ENCODE data around the gene PLXNA4.

Gene PLXNA4

GRCh38 chr7:132142006-132142405 is 434.3 kb downstream of the PLXNA4 start:
- no peak for DNase-seq (ENCODE audit: low read depth)

GRCh38 chr7:132141109-132141508 is 435.2 kb downstream of the PLXNA4 start:
- TF ChIP-seq, protein P1, sequence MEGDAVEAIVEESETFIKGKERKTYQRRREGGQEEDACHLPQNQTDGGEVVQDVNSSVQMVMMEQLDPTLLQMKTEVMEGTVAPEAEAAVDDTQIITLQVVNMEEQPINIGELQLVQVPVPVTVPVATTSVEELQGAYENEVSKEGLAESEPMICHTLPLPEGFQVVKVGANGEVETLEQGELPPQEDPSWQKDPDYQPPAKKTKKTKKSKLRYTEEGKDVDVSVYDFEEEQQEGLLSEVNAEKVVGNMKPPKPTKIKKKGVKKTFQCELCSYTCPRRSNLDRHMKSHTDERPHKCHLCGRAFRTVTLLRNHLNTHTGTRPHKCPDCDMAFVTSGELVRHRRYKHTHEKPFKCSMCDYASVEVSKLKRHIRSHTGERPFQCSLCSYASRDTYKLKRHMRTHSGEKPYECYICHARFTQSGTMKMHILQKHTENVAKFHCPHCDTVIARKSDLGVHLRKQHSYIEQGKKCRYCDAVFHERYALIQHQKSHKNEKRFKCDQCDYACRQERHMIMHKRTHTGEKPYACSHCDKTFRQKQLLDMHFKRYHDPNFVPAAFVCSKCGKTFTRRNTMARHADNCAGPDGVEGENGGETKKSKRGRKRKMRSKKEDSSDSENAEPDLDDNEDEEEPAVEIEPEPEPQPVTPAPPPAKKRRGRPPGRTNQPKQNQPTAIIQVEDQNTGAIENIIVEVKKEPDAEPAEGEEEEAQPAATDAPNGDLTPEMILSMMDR (IDR thresholded peaks at IDR 0.05; ENCODE audit: low read depth, low read length): no peak
- TF ChIP-seq, protein P2, sequence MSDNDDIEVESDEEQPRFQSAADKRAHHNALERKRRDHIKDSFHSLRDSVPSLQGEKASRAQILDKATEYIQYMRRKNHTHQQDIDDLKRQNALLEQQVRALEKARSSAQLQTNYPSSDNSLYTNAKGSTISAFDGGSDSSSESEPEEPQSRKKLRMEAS (IDR thresholded peaks at IDR 0.05; ENCODE audit: low read depth, low read length): no peak
- no peak for TF ChIP-seq POLR2A (IDR thresholded peaks at IDR 0.05; ENCODE audit: extremely low read depth, insufficient read length)
- no peak for TF ChIP-seq MYC (IDR thresholded peaks at IDR 0.05; ENCODE audit: low read depth, low read length)
- no peak overlapping the region for H3K4me3 ChIP-seq (ENCODE audit: low read depth, low read length)
- DNase-seq (ENCODE audit: low read depth): no peak

More at GRCh38 chr7:132142006-132142405, 434.3 kb downstream of the PLXNA4 start:
- no peak for TF ChIP-seq MYC (IDR thresholded peaks at IDR 0.05; ENCODE audit: low read depth, low read length)
- TF ChIP-seq, protein P1 (IDR thresholded peaks at IDR 0.05; ENCODE audit: low read depth, low read length): no peak
- no peak for TF ChIP-seq POLR2A (IDR thresholded peaks at IDR 0.05; ENCODE audit: extremely low read depth, insufficient read length)
- TF ChIP-seq, protein P2 (IDR thresholded peaks at IDR 0.05; ENCODE audit: low read depth, low read length): no peak
- no peak overlapping the region for H3K4me3 ChIP-seq (ENCODE audit: low read depth, low read length)

DNA sequence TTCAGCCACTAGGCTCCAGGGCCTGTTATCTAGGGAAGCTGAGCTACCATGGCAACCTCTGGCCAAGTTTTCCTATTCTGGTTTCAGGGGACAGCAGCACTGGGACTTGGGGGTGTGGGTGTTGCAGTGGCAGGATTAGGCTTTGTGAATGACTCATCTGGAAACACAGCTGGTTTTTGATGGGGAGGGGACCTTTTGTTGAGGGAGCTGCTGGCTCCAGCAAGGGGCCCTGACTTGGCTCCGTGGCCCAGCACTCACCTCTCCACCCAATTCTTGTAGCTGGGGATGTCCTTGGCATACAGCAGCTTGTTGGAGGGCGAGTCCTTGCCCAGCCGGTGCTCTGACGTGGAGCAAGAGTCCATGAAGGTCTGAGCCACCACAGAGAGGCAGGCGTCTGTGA is 435.9 kb downstream of the PLXNA4 start:
- no peak for DNase-seq (ENCODE audit: low read depth)
- H3K4me3 ChIP-seq (ENCODE audit: low read depth, low read length): no peak overlapping the region
- TF ChIP-seq POLR2A (IDR thresholded peaks at IDR 0.05; ENCODE audit: extremely low read depth, insufficient read length) (no peak), MYC (IDR thresholded peaks at IDR 0.05; ENCODE audit: low read depth, low read length) (no peak)
- TF ChIP-seq, protein P2 (IDR thresholded peaks at IDR 0.05; ENCODE audit: low read depth, low read length): no peak
- TF ChIP-seq, protein P1 (IDR thresholded peaks at IDR 0.05; ENCODE audit: low read depth, low read length): no peak

DNA sequence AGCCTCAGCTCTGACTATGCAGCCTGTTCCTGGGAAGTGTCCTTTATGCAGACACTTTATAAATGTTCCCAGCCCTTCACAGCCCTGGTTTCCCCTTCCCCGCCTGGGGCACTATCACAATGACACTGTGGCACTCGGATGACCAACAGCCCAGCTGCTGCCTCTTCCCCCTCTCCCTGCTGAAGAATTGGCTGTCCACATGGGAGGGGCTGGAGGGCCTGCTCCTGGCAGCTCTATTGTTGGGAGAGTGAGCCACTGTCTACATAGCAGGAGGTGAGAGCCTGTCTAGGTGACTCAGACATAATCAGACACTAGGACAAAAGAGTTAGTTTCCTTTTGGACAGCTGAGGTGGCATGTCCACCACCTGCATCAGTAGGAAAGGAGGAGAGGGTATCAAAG is 437.5 kb downstream of the PLXNA4 start:
- DNase-seq (ENCODE audit: low read depth): no peak
- TF ChIP-seq MYC (IDR thresholded peaks at IDR 0.05; ENCODE audit: low read depth, low read length) (no peak), POLR2A (IDR thresholded peaks at IDR 0.05; ENCODE audit: extremely low read depth, insufficient read length) (no peak)
- TF ChIP-seq, protein P2 (IDR thresholded peaks at IDR 0.05; ENCODE audit: low read depth, low read length): no peak
- TF ChIP-seq, protein P1 (IDR thresholded peaks at IDR 0.05; ENCODE audit: low read depth, low read length): no peak

DNA sequence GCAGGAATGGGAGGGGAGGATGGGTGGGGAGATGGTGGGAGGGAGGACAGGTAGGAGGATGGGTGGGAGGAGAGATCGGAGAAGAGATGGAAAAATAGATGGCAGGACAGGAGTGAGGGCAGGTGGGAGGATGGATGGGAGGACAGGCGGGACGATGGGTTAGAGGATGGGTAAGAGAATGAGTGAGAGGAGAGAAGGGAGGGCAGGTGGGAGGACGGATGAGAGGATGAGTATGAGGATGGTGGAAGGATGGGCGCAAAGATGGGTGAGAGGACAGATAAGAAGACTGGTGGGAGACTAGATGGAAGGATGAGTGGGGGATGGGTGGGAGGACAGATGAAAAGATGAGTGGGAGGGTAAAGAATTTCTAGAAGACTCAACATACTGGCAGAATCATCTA is 438.6 kb downstream of the PLXNA4 start:
- TF ChIP-seq POLR2A (IDR thresholded peaks at IDR 0.05; ENCODE audit: extremely low read depth, insufficient read length): no peak
- TF ChIP-seq, protein P1 (IDR thresholded peaks at IDR 0.05; ENCODE audit: low read depth, low read length): no peak
- TF ChIP-seq MYC (IDR thresholded peaks at IDR 0.05; ENCODE audit: low read depth, low read length): no peak
- TF ChIP-seq, protein P2 (IDR thresholded peaks at IDR 0.05; ENCODE audit: low read depth, low read length): no peak
- H3K4me3 ChIP-seq (ENCODE audit: low read depth, low read length): no peak overlapping the region
- no peak for DNase-seq (ENCODE audit: low read depth)

More for the DNA sequence above, 437.5 kb downstream of the PLXNA4 start:
- H3K4me3 ChIP-seq (ENCODE audit: low read depth, low read length): no peak overlapping the region
